HepG2 (cell line): ENCODE results near the gene SLC39A1.
"Not testable (repeated sequence)": the region's sequence is repeated elsewhere in the genome, so short reads cannot be mapped to it uniquely, and the experiment has no call there.

Experiments
- CTCF ChIP-seq: sonication (generic); formaldehyde crosslinking; IDR thresholded peaks from 2 replicates; pipeline ENCODE4 v1.5.0; 2020; ENCODE audit warnings: mild to moderate bottlenecking, missing genetic modification reagents, moderate library complexity
- GATAD2A ChIP-seq: IDR thresholded peaks from 2 replicates; pipeline ENCODE4 v1.6.1; 2016
- HDAC6 ChIP-seq: fragments of 200-600 bp; sonication (generic); IDR thresholded peaks from 2 replicates; pipeline ENCODE4 v1.7.0; 2017; ENCODE audit warnings: mild to moderate bottlenecking, antibody characterized with exemption, low read length, low read depth
- KLF9 ChIP-seq: IDR thresholded peaks from 2 replicates; pipeline ENCODE4 v1.6.1; 2016; ENCODE audit warnings: low read depth
- POLR2AphosphoS5 ChIP-seq: IDR thresholded peaks from 2 replicates; pipeline ENCODE4 v1.6.1; 2012; ENCODE audit warnings: low read depth, low read length
- RAD21 ChIP-seq: fragments of 450-650 bp; formaldehyde crosslinking; IDR thresholded peaks from 2 replicates; pipeline ENCODE4 v1.5.0; 2020; ENCODE audit warnings: mild to moderate bottlenecking
- RNF219 ChIP-seq: sonication (generic); formaldehyde crosslinking; IDR thresholded peaks from 2 replicates; pipeline ENCODE4 v1.5.0; 2020; ENCODE audit warnings: mild to moderate bottlenecking, missing genetic modification reagents
- TAF1 ChIP-seq: sonication (generic); formaldehyde crosslinking; IDR thresholded peaks from 2 replicates; pipeline ENCODE4 v1.4.0; 2020; ENCODE audit warnings: missing genetic modification reagents
- THAP11 ChIP-seq: IDR thresholded peaks from 2 replicates; pipeline ENCODE4 v1.6.1; 2016; ENCODE audit warnings: missing biosample characterization, missing genetic modification reagents
- ZNF792 ChIP-seq: IDR thresholded peaks from 2 replicates; pipeline ENCODE4 v1.6.1; 2016
- ZSCAN31 ChIP-seq: sonication (generic); formaldehyde crosslinking; IDR thresholded peaks from 2 replicates; pipeline ENCODE4 v1.5.0; 2020; ENCODE audit warnings: low read depth, mild to moderate bottlenecking, missing genetic modification reagents

GRCh38 chr1:153981735-153982134 is 18.4 kb upstream of the SLC39A1 start:
- TF ChIP-seq POLR2AphosphoS5; RAD21 (CRISPR knock-in tag); TAF1 (CRISPR knock-in tag); GATAD2A (CRISPR knock-in tag); HDAC6; RNF219 (CRISPR knock-in tag); ZNF792; KLF9; CTCF (CRISPR knock-in tag); ZSCAN31 (CRISPR knock-in tag); THAP11 (CRISPR knock-in tag): not testable (repeated sequence)
